HG02642 (cell line): Measurements from ENCODE around the gene ANXA1.

Experiments used
- ATAC-seq: cut with Tn5 transposase; IDR thresholded peaks from one replicate; pipeline ENCODE4 v1.9.1; 2021; ENCODE audit warnings: mild to moderate bottlenecking; ENCODE audit not compliant: unreplicated experiment, poor library complexity

Gene ANXA1

DNA sequence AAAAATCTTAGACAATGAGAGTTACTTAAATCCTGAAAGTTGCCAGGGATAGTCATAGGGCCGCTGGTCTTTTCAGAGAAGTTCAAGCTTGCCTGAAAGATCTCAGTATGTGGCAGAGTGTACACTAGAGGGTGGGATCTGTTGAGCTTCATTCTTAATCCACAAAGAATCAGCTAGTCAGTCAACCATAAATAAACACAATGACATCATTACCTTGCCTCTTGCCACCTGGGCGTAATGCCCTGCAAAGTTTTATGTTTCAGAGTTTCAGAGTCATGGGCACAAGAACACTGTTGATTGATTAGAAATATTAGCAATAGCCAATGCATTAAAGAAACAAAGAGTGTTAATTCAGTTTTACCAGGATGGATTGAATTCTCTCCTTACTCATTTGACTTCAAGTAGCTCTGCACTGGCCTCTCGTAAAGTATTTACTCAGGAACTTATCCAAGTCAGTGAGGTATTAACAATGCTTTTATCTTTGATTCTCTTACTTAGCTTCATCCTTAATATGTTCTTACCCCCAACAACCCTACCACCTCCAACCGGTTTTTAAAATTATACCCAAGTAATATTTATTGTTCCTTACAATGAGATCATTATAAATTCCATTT is 14.3 kb upstream of the ANXA1 start:
- ATAC-seq: no peak

DNA sequence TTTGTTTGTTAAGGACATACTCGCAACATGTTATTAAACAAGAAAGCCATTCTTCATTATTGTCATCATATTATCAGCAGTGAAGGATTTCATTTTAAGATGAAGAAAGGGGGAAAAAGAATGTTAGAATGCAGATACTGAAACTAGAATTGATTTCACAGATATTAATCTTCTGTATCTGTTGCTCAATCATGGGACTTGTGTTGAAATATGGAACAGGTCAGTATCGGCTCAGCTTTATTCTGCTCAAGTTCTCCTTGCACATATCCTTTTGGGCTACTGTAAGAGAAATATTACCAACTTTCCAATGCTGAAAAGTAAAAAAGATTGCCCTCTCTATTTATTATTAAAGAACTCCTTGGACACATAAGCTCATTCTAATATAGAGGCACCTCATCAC is 13.8 kb upstream of the ANXA1 start:
- no peak for ATAC-seq

DNA sequence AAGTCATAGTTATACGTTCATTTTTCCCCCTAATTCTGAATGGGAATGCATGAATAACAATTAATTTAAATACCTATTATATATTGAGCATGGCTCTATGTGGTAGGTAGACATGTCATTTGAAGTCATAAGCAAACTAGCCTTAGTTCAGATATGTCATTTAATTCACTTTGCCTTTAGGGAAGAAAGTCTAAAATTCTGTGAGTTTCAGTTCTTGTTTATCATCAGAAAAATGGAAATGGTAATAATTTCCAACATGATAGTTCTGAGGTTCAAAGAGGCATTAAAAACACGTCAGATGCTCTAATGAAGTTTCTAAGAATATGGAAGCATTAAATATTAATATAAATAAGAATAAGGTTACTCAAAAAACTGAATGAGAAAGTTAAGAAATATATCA is 13.1 kb upstream of the ANXA1 start:
- no peak for ATAC-seq

- ATAC-seq: no peak
Observed at GRCh38 chr9:73141282-73141681, 10.4 kb upstream of the ANXA1 start.

DNA sequence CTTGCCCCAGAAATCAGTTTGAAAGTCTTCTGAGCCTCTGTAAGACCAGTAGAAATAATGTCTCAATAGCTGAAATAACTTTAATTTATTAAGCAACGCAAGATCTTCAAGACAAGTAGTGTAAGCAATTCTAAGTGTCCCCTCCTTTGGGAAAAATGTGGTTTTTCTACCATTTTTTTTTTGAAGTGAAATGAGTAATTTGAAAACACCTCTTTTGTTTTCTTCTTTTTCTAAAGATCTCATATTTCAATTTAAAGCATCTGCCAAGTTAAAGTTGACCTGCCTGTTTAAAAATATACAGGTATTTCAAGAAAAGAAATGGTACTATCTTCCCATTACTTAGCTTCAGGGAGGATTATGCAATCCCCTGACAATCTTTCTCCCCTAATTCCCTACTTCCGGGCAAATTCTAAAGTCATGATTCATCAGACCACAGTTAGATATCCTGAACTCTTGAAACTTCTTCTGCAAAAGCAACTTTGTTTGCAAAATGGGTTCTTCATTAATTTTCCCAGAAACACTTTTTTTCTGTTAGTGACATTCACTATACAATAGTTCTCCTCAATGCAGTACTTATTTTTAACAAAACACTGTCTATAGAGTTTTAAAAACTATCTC is 7.8 kb upstream of the ANXA1 start:
- ATAC-seq: no peak

DNA sequence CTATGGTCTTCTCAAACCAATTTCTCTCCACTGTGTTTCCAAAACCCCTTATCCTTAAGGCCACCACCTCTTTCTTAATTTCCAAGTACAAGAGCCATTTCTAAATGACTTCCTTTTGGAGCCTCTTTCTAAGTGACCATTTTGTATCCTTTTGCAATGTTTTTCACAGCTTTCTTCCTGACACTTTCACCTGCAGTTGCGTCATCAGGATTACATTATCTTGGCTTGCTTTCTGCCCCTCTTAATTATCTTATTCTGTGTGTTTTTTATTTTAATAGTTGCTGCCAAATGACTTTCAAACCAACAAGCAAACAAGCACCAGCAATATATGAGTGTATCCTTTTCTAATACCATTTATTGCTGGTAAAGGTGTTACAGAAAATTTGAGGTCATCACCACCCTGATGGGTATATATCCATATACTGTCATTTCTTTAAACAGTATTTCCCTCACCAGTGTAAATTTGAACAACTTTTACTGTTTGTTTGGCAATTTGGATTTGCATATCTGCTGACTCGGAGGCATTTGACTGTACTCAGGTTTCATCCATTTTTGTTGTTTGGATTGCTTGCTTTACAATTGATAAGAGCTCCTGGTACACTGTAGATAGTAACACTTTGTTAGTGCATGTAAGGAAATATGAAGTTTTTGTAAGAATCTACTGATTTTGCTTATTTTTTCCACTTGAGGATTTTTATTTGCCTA is 5.4 kb upstream of the ANXA1 start:
- no peak for ATAC-seq

DNA sequence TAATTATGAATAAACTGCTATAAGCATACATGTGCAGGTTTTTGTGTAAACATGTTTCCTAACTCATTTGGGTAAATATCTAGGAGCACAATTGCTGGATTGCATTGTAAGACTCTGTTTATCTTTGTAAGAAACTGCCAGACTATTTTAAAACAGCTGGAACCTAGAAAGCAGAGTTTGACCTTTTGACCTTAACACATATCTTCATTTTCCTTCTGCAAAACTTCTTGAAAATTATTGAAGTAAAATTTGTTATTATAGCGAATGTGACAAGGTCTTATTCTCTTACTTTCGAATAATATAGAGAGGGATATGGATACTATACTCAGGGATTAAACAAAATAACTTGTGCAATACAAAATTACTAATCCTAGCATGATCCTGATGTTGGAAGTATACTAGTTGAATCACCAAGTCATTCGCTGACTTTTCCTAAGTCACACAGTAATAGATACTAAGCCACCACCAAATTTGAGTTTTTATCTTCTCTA is 3.2 kb upstream of the ANXA1 start:
- ATAC-seq: no peak

GRCh38 chr9:73149371-73150067 is 2.1 kb upstream of the ANXA1 start:
- peak; percentile 78 for ATAC-seq

GRCh38 chr9:73152543-73152844 is 829 bp downstream of the ANXA1 start:
- ATAC-seq: no peak

- peak; percentile 50 for ATAC-seq
Observed at GRCh38 chr9:73152953-73153352, 1.3 kb downstream of the ANXA1 start.

GRCh38 chr9:73153793-73154227 is 2.1 kb downstream of the ANXA1 start:
- no peak for ATAC-seq

GRCh38 chr9:73154271-73154670 is 2.6 kb downstream of the ANXA1 start:
- ATAC-seq: no peak

GRCh38 chr9:73154722-73155121 is 3.1 kb downstream of the ANXA1 start:
- no peak for ATAC-seq

GRCh38 chr9:73155377-73155776 is 3.7 kb downstream of the ANXA1 start:
- ATAC-seq: no peak

GRCh38 chr9:73155968-73156864 is 4.6 kb downstream of the ANXA1 start:
- ATAC-seq: no peak

DNA sequence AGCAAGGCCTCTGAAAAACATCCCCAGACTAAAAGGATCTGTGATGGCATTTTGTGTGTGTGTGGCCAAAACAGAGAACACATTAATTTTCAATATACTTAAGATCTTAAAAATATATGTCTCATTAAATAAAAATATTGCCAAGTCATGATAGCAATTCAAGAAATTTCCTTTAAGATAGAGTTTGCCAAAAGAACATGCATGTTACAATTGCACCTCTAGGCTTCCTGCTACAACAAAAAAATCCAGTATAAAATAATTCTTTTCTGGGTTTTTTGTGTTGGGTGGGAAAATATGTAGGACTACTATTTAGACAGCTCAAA is 5.2 kb downstream of the ANXA1 start:
- no peak for ATAC-seq

DNA sequence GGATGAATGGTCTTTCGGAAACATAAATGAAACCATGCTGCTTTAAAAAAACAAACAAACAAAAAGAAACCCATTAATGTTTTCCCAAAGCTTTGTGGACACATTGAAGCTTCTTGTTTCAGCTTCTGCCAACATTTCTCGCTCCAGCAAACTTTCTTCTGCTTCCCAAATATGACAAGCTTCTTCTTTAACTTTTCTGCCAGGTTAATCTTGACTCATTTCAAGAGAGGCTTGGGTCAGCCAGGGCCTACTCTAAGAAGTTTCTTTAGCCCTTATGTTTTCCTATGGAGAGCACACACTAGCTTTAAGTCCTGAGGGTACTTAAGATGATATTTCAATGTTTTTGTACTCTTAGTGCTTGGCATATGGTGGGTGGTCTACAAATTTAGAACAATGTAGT is 6.1 kb downstream of the ANXA1 start:
- no peak for ATAC-seq

GRCh38 chr9:73158723-73159122 is 7.1 kb downstream of the ANXA1 start:
- ATAC-seq: no peak

GRCh38 chr9:73160868-73161267 is 9.2 kb downstream of the ANXA1 start:
- ATAC-seq: no peak

- ATAC-seq: no peak
Observed at GRCh38 chr9:73162987-73163768, 11.5 kb downstream of the ANXA1 start.
